ENCODE results near the gene CNTNAP1.
"Not testable (repeated sequence)": the region's sequence is repeated elsewhere in the genome, so short reads cannot be mapped to it uniquely, and the experiment has no call there.

CNTNAP1 gene

GRCh38 chr17:42681976-42682721, at the start of gene CNTNAP1:
TSS of gene CNTNAP1 (plus strand) at chr17:42682531. CDS start at chr17:42682830, 299 bp downstream.
- DNase-seq = no peak

GRCh38 chr17:42632949-42633444, 49.3 kb upstream of the CNTNAP1 start:
- DNase-seq = no peak

- DNase-seq = no peak
Measured at GRCh38 chr17:42639525-42640113, 42.7 kb upstream of the CNTNAP1 start.

GRCh38 chr17:42640121-42640520, 42.2 kb upstream of the CNTNAP1 start:
- DNase-seq = no peak

GRCh38 chr17:42642336-42642735, 40.0 kb upstream of the CNTNAP1 start:
- no peak for DNase-seq

GRCh38 chr17:42647778-42648177, 34.6 kb upstream of the CNTNAP1 start:
- DNase-seq = no peak

- DNase-seq = no peak
Measured at GRCh38 chr17:42651392-42651791, 30.9 kb upstream of the CNTNAP1 start.

- DNase-seq = no peak
Measured at GRCh38 chr17:42653179-42654124, 28.9 kb upstream of the CNTNAP1 start.

GRCh38 chr17:42655528-42655927, 26.8 kb upstream of the CNTNAP1 start:
- DNase-seq = no peak

GRCh38 chr17:42657824-42658588, 24.3 kb upstream of the CNTNAP1 start:
- DNase-seq = no peak

- no peak for DNase-seq
Measured at GRCh38 chr17:42659079-42659931, 23.0 kb upstream of the CNTNAP1 start, which contains the start of gene TUBG2. TSS of gene TUBG2 (plus strand) at chr17:42659284. CDS start at chr17:42659504, 220 bp downstream.

GRCh38 chr17:42659932-42660274, 22.4 kb upstream of the CNTNAP1 start:
- not testable (repeated sequence) for DNase-seq

- DNase-seq = no peak
Measured at GRCh38 chr17:42660692-42661345, 21.5 kb upstream of the CNTNAP1 start.

GRCh38 chr17:42665581-42666001, 16.7 kb upstream of the CNTNAP1 start:
- no peak for DNase-seq

GRCh38 chr17:42666126-42666525, 16.2 kb upstream of the CNTNAP1 start:
- DNase-seq = not testable (repeated sequence)

GRCh38 chr17:42667088-42667951, 15.0 kb upstream of the CNTNAP1 start:
- no peak for DNase-seq

GRCh38 chr17:42669705-42669976, 12.7 kb upstream of the CNTNAP1 start:
- DNase-seq = no peak

- no peak for DNase-seq
Measured at GRCh38 chr17:42669977-42670788, 12.1 kb upstream of the CNTNAP1 start.

Data from GF-D8 (cell line).